OCI-LY7 (cell line): ENCODE measurements around the gene MAP3K15. TPM values are rescaled to one million over a fixed set of nuclear protein-coding genes. Genes with fewer than 3 reads are reported as not detected.
"Not testable (repeated sequence)": the region's sequence is repeated elsewhere in the genome, so short reads cannot be mapped to it uniquely, and the experiment has no call there.

Experiments
- BruUV-seq: library from RNA; stranded (reverse); fragments of 400-500 nt; replicated peaks from 2 replicates; lab custom pipeline; 2021; lab: Mats Ljungman, UMichigan
- CTCF ChIA-PET: fragments of 300-600 bp; sonication (Branson Sonifier 250); formaldehyde crosslinking; loops from one replicate; lab custom pipeline; 2022; ENCODE audit warnings: antibody characterized with exemption; ENCODE audit not compliant: unreplicated experiment; lab: Charles Lee
- POLR2A ChIA-PET: fragments of 300-600 bp; sonication (Branson Sonifier 250); formaldehyde crosslinking; loops from one replicate; lab custom pipeline; 2022; ENCODE audit warnings: antibody characterized with exemption; lab: Charles Lee
- DNase-seq: peaks from one replicate; pipeline ENCODE4 v3.0.0-alpha.2; 2015; ENCODE audit warnings: low spot score
- H2AFZ ChIP-seq: fragments of 200-600 bp; sonication (generic), shearing (Covaris generic); 2 replicates; pipeline ENCODE4 v1.6.1; 2014; ENCODE audit warnings: mild to moderate bottlenecking, antibody characterized with exemption, low read length, moderate library complexity
- H3K27ac ChIP-seq: fragments of 200-600 bp; sonication (generic); 2 replicates; pipeline ENCODE4 v1.5.1; 2014; ENCODE audit warnings: mixed run types, low read depth, mild to moderate bottlenecking, moderate library complexity, low read length, inconsistent platforms; ENCODE audit not compliant: poor library complexity, severe bottlenecking
- H3K36me3 ChIP-seq: fragments of 200-600 bp; sonication (generic); 2 replicates; pipeline ENCODE4 v1.6.1; 2014; ENCODE audit warnings: mild to moderate bottlenecking, antibody characterized with exemption, low read length, moderate library complexity, mixed read lengths; ENCODE audit not compliant: insufficient read depth
- H3K4me1 ChIP-seq: fragments of 200-600 bp; sonication (generic); 2 replicates; pipeline ENCODE4 v1.5.1; 2014; ENCODE audit warnings: mild to moderate bottlenecking, low read length; ENCODE audit not compliant: insufficient read depth, poor library complexity, severe bottlenecking
- H3K4me2 ChIP-seq: fragments of 200-600 bp; sonication (generic); 2 replicates; pipeline ENCODE4 v1.6.1; 2014; ENCODE audit warnings: mild to moderate bottlenecking, low read length
- H3K4me3 ChIP-seq: fragments of 200-600 bp; sonication (generic); 2 replicates; pipeline ENCODE4 v1.5.1; 2014; ENCODE audit warnings: mild to moderate bottlenecking, low read depth, low read length; ENCODE audit not compliant: poor library complexity, severe bottlenecking
- H3K79me2 ChIP-seq: fragments of 200-600 bp; sonication (generic); 2 replicates; pipeline ENCODE4 v1.6.1; 2016; ENCODE audit warnings: low read depth, mild to moderate bottlenecking, low read length, moderate library complexity, mixed read lengths; ENCODE audit not compliant: insufficient read depth
- H3K9me2 ChIP-seq: fragments of 200-600 bp; sonication (generic); 2 replicates; pipeline ENCODE4 v1.6.1; 2016; ENCODE audit warnings: mild to moderate bottlenecking, low read length, mixed read lengths; ENCODE audit not compliant: insufficient read depth
- H3K9me3 ChIP-seq: fragments of 200-600 bp; sonication (generic); 2 replicates; pipeline ENCODE4 v1.6.1; 2014; ENCODE audit warnings: mild to moderate bottlenecking, mixed run types, low read length, mixed read lengths
- H4K20me1 ChIP-seq: fragments of 200-600 bp; sonication (generic); 2 replicates; pipeline ENCODE4 v1.6.1; 2014; ENCODE audit warnings: mild to moderate bottlenecking, antibody characterized with exemption, low read length, moderate library complexity, mixed read lengths; ENCODE audit not compliant: insufficient read depth
- CTCF ChIP-seq: fragments of 200-600 bp; sonication (generic); conservative IDR thresholded peaks from 2 replicates; pipeline ENCODE4 v1.5.1; 2014; ENCODE audit warnings: mild to moderate bottlenecking, antibody characterized with exemption, low read length, moderate library complexity, mixed read lengths
- EZH2phosphoT487 ChIP-seq: fragments of 200-600 bp; sonication (generic); IDR thresholded peaks from 2 replicates; pipeline ENCODE4 v1.6.1; 2018; ENCODE audit warnings: low read depth, borderline replicate concordance, mild to moderate bottlenecking, mixed run types, antibody characterized with exemption, low read length, moderate library complexity, mixed read lengths
- intact Hi-C: fragments of 100-400 bp; cut with micrococcal nuclease; formaldehyde crosslinking; loops from one replicate; pipeline ENCODE4 v1.10.0; 2022; ENCODE audit not compliant: unreplicated experiment
- total RNA-seq, 2 experiments: library from RNA; depleted of rRNA in 1 of 2; stranded (reverse); fragments of >200 nt in 1 of 2; shearing (Covaris generic) in 1 of 2; gene quantifications; 2 replicates each; pipeline ENCODE4 v1.2.3, GENCODE V29; 2014 to 2022

Gene MAP3K15
- total RNA-seq, 2 experiments from 2014 or later = not detected

GRCh38 chrX:19513383-19513782 lies 1.9 kb downstream of the MAP3K15 start:
- H3K9me3 ChIP-seq = no peaks in the 10 kb centered on the region
- POLR2A ChIA-PET = no interaction called here

GRCh38 chrX:19512961-19513360 lies 2.3 kb downstream of the MAP3K15 start:
- no peak overlapping the region for H2AFZ ChIP-seq
- TF ChIP-seq CTCF = no peak
- H3K4me3 ChIP-seq = no peak overlapping the region
- H3K79me2 ChIP-seq = no peaks in the 10 kb centered on the region
- POLR2A ChIA-PET = no interaction called here
- no peaks in the 10 kb centered on the region for H4K20me1 ChIP-seq
- H3K4me1 ChIP-seq = no peaks in the 10 kb centered on the region
- H3K9me2 ChIP-seq = no peaks in the 10 kb centered on the region
- H3K36me3 ChIP-seq = no peaks in the 10 kb centered on the region
- CTCF ChIA-PET = no interaction called here
- intact Hi-C loops = no loop called here
- BruUV-seq = no TSS peak
- DNase-seq = no peak
- no peak overlapping the region for H3K27ac ChIP-seq
- H3K9me3 ChIP-seq = no peaks in the 10 kb centered on the region
- no peak overlapping the region for H3K4me2 ChIP-seq

More at GRCh38 chrX:19513383-19513782, 1.9 kb downstream of the MAP3K15 start:
- CTCF ChIA-PET = no interaction called here
- no peaks in the 10 kb centered on the region for H4K20me1 ChIP-seq
- no peak overlapping the region for H3K4me2 ChIP-seq
- BruUV-seq = no TSS peak
- no peak overlapping the region for H2AFZ ChIP-seq
- H3K79me2 ChIP-seq = no peaks in the 10 kb centered on the region
- DNase-seq = no peak
- no peaks in the 10 kb centered on the region for H3K4me1 ChIP-seq
- H3K4me3 ChIP-seq = no peak overlapping the region
- no peak for TF ChIP-seq EZH2phosphoT487
- no peak for TF ChIP-seq CTCF
- H3K36me3 ChIP-seq = no peaks in the 10 kb centered on the region
- H3K9me2 ChIP-seq = no peaks in the 10 kb centered on the region
- intact Hi-C loops = no loop called here
- H3K27ac ChIP-seq = no peak overlapping the region

- H3K79me2 ChIP-seq = no peaks in the 10 kb centered on the region
- H3K9me3 ChIP-seq = no peaks in the 10 kb centered on the region
- no peak overlapping the region for H3K4me3 ChIP-seq
- H3K27ac ChIP-seq = no peak overlapping the region
- ChIA-PET POLR2A (no interaction called here), CTCF (no interaction called here)
- BruUV-seq = no TSS peak
- no peak for TF ChIP-seq CTCF
- TF ChIP-seq EZH2phosphoT487 = no peak
- DNase-seq = no peak
- intact Hi-C loops = no loop called here
- no peak overlapping the region for H3K4me2 ChIP-seq
- no peaks in the 10 kb centered on the region for H3K36me3 ChIP-seq
- H3K4me1 ChIP-seq = no peaks in the 10 kb centered on the region
- H3K9me2 ChIP-seq = no peaks in the 10 kb centered on the region
- H4K20me1 ChIP-seq = no peaks in the 10 kb centered on the region
- no peak overlapping the region for H2AFZ ChIP-seq
Measured at GRCh38 chrX:19512359-19512758, 2.9 kb downstream of the MAP3K15 start.

- not testable (repeated sequence) for H3K9me2 ChIP-seq, H4K20me1 ChIP-seq
Measured at GRCh38 chrX:19511796-19512195, 3.5 kb downstream of the MAP3K15 start.

More at GRCh38 chrX:19511796-19512195, 3.5 kb downstream of the MAP3K15 start:
- H2AFZ ChIP-seq, H3K79me2 ChIP-seq, H3K4me2 ChIP-seq, DNase-seq, intact Hi-C loops, BruUV-seq, H3K27ac ChIP-seq, H3K4me1 ChIP-seq, H3K4me3 ChIP-seq, POLR2A ChIA-PET, H3K36me3 ChIP-seq, CTCF ChIA-PET, H3K9me3 ChIP-seq: not testable (repeated sequence)
